GM21737 (cell line): Measurements from ENCODE around the gene SOCS3.
"Not testable (repeated sequence)": the region's sequence is repeated elsewhere in the genome, so short reads cannot be mapped to it uniquely, and the experiment has no call there.

Source experiments
- ATAC-seq: cut with Tn5 transposase; IDR thresholded peaks from one replicate; pipeline ENCODE4 v1.9.1; 2021; ENCODE audit warnings: mild to moderate bottlenecking, moderate library complexity; ENCODE audit not compliant: unreplicated experiment

The SOCS3 gene

GRCh38 chr17:78313735-78314648 is 45.9 kb downstream of the SOCS3 start:
- ATAC-seq: no peak

- ATAC-seq: not testable (repeated sequence)
Observed at GRCh38 chr17:78309659-78310255, 50.1 kb downstream of the SOCS3 start.

- ATAC-seq: no peak
Observed at GRCh38 chr17:78307887-78308638, 51.8 kb downstream of the SOCS3 start.

GRCh38 chr17:78306913-78307312 is 53.0 kb downstream of the SOCS3 start:
- ATAC-seq: no peak
